ENCODE measurements around the gene BRME1.
"Not testable (repeated sequence)": the region's sequence is repeated elsewhere in the genome, so short reads cannot be mapped to it uniquely, and the experiment has no call there.

Gene BRME1

GRCh38 chr19:13926010-13926409, 20.1 kb upstream of the BRME1 start:
- no peak for DNase-seq

- no peak for DNase-seq
These were observed 17.5 kb upstream of the BRME1 start for GRCh38 chr19:13923194-13923987.

GRCh38 chr19:13922118-13922517, 16.2 kb upstream of the BRME1 start:
- DNase-seq = not testable (repeated sequence)

DNA sequence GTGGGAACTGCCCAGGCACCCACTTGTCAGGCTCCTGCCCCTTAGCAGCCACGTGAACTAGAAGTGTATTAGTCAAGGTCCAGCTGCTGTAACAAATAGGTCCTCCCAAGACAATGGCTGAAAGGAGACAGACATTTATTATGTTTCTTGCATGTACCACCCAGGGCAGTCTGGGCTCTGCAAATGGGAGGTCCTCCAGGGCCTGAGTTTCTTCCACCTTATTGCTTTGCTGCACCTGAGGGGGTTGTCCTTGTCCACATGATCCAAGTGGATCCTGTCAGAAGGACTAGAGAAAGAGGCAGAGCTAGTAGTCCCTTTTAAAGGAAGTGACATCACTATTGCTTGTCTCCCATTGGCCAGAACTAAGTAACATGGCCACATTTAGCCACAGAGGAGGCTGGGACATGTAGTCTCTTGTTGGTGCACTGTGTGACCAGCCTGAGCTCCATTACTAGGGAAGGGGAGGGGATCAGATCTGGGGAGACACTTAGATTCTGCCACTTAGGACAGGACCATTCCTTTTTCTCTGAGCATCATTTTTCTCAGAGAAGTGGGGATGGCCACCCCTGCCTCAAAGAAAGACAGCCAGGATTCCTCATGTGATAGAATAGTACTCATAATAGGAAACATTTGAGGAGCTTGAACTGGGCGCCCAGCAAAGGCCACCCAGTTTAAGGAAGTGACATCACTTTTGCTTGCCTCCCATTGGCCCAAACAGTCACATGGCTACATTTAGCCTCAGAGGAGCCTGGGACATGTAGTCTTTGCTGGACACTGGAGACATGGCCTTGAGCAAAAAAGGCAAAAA, 15.2 kb upstream of the BRME1 start:
- DNase-seq = no peak

DNA sequence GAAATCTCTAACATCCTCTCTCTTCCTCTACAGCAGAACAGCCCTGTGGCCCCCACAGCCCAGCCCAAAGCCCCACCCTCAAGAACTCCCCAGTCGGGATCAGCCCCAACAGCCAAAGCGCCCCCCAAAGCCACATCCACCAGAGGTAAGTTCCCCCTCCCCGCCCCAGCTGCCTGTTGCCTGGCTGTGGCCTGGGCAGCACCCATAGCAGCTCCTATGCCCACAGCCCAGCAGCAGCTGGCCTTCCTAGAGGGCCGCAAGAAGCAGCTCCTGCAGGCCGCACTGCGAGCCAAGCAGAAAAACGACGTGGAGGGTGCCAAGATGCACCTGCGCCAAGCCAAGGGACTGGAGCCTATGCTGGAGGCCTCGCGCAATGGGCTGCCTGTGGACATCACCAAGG, 14.6 kb upstream of the BRME1 start:
- DNase-seq = no peak

DNA sequence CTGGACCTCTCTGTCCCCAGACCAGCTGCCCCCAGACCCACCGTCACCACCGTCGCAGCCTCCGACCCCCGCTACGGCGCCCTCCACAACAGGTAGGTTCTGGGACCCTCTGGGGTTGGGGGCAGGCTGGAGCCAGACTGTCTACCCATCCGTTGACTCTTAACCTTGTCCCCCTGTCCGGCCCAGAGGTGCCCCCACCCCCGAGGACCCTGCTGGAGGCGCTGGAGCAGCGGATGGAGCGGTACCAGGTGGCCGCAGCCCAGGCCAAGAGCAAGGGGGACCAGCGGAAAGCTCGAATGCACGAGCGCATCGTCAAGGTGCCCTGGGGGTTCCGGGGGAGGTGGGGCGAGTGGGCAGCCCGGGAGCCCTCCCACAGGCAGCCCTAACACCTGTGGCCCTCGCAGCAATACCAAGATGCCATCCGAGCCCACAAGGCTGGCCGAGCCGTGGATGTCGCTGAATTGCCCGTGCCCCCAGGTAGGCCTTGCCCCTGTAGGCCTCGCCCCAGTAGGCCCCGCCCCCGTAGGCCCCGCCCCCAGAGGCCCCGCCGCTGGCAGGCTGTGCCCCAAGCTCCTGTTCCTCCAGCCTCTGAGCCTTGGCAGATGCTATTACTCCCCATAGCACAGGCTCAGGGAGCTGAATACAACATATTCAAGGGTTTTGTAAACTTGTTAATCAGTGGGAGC, 13.0 kb upstream of the BRME1 start:
- DNase-seq = no peak

DNA sequence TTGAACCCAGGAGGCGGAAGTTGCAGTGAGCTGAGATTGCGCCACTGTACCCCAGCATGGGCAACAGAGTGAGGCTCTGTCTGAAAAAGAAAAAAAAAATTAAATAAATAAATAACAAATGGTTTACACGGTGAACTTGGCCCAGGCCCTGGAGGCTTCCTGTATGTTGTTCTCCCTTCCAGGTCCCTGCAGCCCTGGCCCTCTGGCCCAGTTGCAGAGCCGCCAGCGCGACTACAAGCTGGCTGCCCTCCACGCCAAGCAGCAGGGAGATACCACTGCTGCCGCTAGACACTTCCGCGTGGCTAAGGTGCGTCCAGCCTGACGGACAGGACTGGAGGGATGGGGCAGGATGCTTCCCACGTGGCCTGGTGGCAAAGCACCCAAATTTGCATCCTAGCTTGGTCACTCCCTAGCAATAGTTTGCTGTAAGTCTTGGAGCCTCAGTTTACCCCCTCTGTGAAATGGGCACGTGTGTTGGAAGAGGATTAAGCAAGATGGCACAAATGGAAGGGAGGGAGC, 12.0 kb upstream of the BRME1 start:
- DNase-seq = no peak

GRCh38 chr19:13914777-13915176, 8.9 kb upstream of the BRME1 start:
- DNase-seq = no peak

DNA sequence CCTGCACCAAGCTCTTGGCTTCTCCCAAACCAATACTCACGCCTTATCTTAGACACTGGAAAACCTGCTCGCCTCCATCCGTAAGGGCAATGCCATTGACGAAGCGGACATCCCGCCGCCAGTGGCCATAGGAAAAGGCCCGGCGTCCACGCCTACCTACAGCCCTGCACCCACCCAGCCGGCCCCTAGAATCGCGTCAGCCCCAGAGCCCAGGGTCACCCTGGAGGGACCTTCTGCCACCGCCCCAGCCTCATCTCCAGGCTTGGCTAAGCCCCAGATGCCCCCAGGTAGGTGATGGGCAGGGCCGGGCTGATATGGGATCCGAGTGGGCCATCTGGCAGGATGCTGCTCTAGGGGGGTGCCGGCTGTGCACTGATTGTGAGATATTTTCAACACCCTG, 7.4 kb upstream of the BRME1 start:
- DNase-seq = no peak

DNA sequence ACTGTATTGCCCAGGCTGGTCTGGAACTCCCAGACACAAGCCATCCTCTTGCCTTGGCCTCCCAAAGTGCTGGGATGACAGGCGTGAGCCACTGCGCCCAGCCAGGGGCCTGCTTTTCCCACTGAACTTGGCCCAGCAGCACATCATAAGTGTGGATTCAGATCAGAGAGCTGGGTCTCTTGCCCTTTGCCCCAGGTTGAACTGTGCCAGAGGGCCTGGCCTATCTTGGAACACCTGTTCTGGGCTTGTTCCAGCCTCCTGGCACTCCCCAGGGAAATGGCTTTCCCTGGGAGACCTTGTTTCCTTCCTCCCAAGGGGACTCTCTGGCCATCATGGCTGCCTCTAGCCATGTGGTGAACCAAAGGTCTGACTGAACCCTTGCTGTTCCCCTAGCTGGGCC, 3.5 kb upstream of the BRME1 start:
- DNase-seq = no peak

DNA sequence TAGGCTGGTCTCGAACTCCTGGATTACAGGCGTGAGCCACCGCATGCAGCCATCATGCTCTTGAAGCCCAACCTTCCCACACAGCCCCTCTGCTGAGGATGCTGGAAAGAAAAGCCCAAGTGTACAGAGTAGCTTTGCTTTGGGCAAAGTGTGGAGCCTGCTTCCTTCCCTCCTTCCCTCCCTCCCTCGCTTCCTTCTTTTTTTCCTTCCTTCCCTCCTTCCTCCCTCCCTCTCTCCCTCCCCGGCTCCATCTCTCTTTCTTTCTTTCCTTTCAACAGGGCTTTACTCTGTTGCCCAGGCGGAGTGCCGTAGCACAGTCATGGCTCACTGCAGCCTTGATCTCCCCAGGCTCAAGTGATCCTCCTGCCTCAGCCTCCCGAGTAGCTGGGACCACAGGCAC, 2.8 kb upstream of the BRME1 start:
- DNase-seq = no peak

- DNase-seq = no peak
These were observed 993 bp upstream of the BRME1 start for GRCh38 chr19:13906910-13907309.

- no peak for DNase-seq
These were observed 596 bp upstream of the BRME1 start for GRCh38 chr19:13906521-13906904.

DNA sequence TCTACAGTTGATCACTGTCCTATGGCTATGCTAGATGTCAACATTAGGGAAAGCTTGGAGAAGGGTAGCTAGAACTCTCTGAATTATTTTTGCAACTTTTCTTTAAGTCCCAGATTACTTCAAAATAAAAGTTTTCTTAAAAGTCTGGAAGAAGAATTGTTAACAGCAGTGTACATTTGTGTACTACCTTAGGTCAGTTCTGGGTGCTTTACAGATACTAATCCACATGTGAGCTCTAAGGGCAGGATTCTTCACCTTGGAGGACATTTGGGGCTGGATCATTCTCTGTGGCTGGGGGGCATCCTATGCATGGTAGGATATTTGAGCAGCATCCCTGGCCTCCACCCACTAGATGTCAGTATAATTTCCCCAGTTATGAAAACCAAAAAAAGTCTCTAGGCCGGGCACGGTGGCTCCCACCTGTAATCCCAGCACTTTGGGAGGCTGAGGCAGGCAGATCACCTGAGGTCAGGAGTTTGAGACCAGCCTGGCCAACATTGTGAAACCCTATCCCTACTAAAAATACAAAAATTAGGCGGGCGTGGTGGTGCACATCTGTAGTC, 2.8 kb downstream of the BRME1 start:
- DNase-seq = no peak

DNA sequence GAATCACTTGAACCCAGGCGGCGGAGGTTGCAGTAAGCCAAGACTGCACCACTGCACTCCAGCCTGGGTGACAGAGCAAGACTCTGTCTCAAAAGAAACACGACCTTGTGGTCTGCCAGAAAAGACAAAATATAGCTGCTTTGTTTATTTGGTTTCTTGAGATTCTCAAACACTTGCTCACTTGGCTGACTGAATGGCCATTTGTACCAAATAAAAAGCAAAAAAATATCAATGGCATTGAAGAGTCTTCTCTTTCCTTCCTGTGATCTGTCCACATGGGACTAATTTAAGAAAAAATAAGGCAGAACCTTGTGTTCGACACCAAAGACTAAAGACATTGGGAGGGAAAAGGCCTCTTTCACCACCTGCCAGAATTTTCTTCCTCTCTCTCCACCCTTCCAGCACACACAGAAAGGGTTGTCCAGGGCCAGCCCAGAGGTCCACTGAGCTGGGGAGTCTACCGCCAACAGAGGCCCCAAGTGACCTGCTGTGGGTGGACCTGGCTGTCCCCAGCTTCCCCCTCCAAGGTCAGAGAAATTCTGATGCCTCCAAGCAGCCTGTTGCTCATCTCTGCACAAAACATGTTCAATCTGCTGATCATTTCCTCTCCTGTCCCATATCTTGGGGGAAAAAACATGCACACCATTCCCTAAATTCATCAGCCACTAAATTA, 5.9 kb downstream of the BRME1 start:
- no peak for DNase-seq

DNA sequence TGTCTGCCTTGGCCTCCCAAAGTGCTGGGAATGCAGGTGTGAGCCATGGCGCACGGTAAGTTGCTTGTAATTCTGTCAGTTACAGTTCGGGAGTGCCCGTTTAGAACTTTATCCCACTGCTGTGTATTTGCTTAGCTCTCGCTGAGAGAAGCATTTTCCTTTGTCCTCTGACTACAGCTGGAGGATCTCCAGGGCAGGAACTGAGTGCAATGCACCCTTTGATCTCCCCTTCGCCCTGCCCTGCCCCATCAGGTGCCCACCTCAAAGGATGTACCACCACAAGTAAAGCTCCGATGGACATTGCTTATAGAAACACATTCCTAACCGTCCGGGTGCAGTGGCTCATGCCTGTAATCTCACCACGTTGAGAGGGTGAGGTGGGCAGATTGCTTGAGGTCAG, 6.5 kb downstream of the BRME1 start:
- no peak for DNase-seq

- no peak for DNase-seq
These were observed 9.7 kb downstream of the BRME1 start for GRCh38 chr19:13896227-13896626.

DNA sequence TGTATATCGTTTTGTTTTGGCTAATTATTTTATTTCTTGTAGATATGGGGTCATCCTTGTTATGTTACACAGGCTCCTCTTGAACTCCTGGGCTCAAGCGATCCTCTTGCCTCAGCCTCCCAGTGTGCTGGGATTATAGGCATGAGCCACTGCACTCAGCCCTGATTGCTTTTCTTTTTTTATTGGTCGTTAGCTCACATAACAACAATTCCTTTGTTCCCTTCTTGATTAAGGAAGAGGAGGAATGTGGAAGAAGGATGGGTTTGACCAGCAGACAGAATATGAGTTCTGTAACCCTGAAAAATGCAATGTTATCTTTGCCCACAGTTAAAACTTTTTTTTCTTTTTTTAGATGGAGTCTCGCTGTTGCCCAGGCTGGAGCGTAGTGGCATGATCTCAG, 11.4 kb downstream of the BRME1 start:
- DNase-seq = no peak

GRCh38 chr19:13892870-13893269, 13.0 kb downstream of the BRME1 start:
- no peak for DNase-seq

- no peak for DNase-seq
These were observed 15.8 kb downstream of the BRME1 start for GRCh38 chr19:13890136-13890535.

DNA sequence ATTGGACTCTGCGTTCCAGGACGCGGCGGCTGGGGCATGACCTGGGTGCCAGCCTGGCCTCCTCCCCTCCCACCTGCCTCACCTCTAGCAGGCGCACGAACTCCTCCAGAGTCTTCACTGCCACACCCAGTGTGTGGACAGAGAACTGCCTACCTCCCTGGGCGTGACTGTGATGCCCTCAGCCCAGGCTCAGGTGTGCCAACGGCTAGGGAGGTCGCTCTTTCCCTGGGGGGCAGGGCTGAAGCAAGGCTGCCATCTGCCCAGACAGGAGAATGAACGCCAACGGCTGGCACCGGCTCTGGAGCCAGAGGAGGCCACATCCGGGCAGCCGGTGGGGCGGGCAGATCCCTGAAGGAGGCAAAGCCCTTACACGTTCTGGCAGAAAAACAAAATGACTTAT, 17.6 kb downstream of the BRME1 start:
- no peak for DNase-seq

GRCh38 chr19:13887517-13887916, 18.4 kb downstream of the BRME1 start:
- no peak for DNase-seq

- no peak for DNase-seq
These were observed 18.9 kb downstream of the BRME1 start for GRCh38 chr19:13887018-13887436.
